Transverse colon (tissue), 4 donors: ENCODE measurements around the gene JOSD1.

Experiments used
- EP300 ChIP-seq: sonication (generic); formaldehyde crosslinking; IDR thresholded peaks from one replicate; pipeline ENCODE4 v1.6.1; 2017; ENCODE audit warnings: antibody characterized with exemption, low read depth
- POLR2A ChIP-seq: fragments of 450-650 bp; IDR thresholded peaks from one replicate; pipeline ENCODE4 v1.6.1; 2016; ENCODE audit warnings: antibody characterized with exemption, mild to moderate bottlenecking, moderate library complexity
- POLR2AphosphoS5 ChIP-seq, 3 donors: sonication (generic); formaldehyde crosslinking; IDR thresholded peaks; one replicate each; pipeline ENCODE4 v1.6.1; 2016; ENCODE audit warnings: antibody characterized with exemption in 3 of 3
- TF ChIP-seq, protein P1 (sequence below), 5 experiments: fragments of 200-600 bp in 3 of 5; fragments of 450-650 bp in 2 of 5; sonication (generic) in 3 of 5; IDR thresholded peaks; 1 replicate in 2 of 5; 2 replicates in 3 of 5; pipeline ENCODE4 v1.5.1; 2016 to 2017; ENCODE audit warnings: antibody characterized with exemption in 5 of 5, inconsistent platforms in 3 of 5, mild to moderate bottlenecking in 2 of 5, moderate library complexity in 1 of 5

DNA sequence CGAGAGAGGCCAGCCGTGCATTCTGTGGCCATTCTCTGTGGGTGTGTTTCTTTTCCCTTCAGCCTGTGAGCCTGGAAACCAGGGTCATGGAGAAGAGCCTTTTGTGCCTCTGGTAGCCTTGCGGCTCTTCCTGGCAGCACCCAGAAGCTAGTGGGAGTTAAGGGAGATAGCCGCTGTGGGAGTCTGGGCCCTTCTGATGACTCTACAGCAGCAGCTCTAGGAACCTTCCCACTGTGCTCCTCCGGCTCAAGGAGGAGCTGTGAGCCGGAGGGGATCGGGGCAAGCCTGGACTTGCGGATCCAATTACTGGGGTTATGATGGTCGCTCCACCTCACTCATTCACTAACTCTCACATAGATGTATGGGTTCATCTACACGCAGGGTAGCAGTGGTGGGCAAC lies 15.5 kb upstream of the JOSD1 start:
- TF ChIP-seq, protein P1, sequence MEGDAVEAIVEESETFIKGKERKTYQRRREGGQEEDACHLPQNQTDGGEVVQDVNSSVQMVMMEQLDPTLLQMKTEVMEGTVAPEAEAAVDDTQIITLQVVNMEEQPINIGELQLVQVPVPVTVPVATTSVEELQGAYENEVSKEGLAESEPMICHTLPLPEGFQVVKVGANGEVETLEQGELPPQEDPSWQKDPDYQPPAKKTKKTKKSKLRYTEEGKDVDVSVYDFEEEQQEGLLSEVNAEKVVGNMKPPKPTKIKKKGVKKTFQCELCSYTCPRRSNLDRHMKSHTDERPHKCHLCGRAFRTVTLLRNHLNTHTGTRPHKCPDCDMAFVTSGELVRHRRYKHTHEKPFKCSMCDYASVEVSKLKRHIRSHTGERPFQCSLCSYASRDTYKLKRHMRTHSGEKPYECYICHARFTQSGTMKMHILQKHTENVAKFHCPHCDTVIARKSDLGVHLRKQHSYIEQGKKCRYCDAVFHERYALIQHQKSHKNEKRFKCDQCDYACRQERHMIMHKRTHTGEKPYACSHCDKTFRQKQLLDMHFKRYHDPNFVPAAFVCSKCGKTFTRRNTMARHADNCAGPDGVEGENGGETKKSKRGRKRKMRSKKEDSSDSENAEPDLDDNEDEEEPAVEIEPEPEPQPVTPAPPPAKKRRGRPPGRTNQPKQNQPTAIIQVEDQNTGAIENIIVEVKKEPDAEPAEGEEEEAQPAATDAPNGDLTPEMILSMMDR (IDR thresholded peaks at IDR 0.05), result no peak
- TF ChIP-seq EP300 (no peak), POLR2A (no peak), POLR2AphosphoS5 (IDR thresholded peaks at IDR 0.05) (no peak)
